ENCODE data around the gene CENPW.

The CENPW gene

DNA sequence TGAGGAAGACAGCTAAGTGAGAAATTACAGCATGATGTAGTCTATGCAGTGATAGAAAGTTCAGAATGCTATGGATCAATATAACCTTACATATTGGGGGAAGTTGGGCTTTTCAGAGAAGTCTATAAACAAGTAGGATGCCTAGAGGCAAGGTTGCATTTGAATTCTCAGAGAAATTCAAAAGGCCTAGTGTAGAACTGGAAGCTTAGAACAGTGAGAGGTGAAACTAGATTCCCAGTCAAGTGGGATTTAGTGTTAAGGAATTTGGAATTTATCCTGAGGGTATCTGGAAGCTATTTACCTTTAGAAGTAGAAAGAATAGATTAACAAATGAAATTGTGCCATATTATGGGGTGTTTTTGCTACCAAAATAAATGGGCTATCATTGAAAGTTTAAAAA lies 4.3 kb downstream of the CENPW start:
- TF ChIP-seq CTCF (IDR thresholded peaks at IDR 0.05; ENCODE audit: low read depth, low read length): no peak
- H3K4me3 ChIP-seq (ENCODE audit: low read depth, low read length): no peak overlapping the region

- H3K4me3 ChIP-seq (ENCODE audit: low read depth, low read length): no peak overlapping the region
- no peak for TF ChIP-seq CTCF (IDR thresholded peaks at IDR 0.05; ENCODE audit: low read depth, low read length)
These were observed 12.0 kb downstream of the CENPW start for GRCh38 chr6:126351960-126352359.

DNA sequence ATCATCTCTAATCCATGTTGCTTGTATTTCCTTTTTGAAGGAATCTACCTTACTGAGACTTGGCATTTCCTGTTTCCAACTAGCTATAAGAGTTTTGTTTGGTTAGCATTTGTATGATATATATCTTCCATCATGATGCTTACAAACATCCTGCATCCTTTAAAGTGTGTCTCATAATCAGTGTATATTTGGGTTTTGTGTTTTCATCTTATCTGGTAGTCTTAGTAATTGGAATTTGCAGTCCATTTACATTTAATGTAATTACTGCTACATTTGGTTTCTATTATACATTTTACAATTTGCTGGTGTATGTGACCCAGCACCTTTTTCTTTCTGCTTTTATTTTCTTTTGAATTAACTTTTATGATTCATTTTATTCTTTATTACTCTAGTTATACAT lies 12.6 kb downstream of the CENPW start:
- H3K4me3 ChIP-seq (ENCODE audit: low read depth, low read length): no peak overlapping the region
- no peak for TF ChIP-seq CTCF (IDR thresholded peaks at IDR 0.05; ENCODE audit: low read depth, low read length)

- no peak overlapping the region for H3K4me3 ChIP-seq (ENCODE audit: low read depth, low read length)
- no peak for TF ChIP-seq CTCF (IDR thresholded peaks at IDR 0.05; ENCODE audit: low read depth, low read length)
These were observed 16.6 kb downstream of the CENPW start for GRCh38 chr6:126356526-126356925.

GRCh38 chr6:126359936-126360537 lies 20.1 kb downstream of the CENPW start:
- no peak overlapping the region for H3K4me3 ChIP-seq (ENCODE audit: low read depth, low read length)

DNA sequence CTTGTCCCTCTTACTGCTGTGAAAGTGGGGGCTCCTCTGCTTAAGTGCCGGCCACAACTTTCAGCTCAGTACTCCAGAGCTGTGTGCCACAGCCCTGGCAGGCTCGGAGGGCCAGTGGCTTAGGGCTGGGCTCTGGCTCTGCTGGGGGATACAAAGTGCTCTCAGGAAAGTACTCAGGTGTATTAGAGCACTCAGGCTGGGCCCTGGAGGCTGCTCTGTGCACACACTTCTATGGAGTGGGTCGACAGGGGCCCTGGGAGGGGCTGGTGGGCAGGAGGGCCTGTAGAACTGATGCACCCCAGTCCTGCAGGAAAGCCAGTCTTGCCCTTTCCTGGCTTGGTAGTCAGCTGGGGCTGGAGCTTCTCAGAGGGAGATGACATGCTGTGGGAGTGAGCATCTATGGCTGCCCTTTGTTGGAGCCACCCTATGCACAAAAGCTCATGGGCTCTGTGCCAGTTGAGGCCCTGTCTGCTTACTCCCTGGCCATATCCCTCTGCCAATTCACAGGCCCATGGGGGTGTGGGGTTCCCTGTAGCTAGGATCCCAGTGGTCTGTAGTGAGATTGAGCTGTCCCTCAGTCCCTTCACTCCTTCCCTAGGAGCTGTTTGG lies 22.0 kb downstream of the CENPW start:
- no peak overlapping the region for H3K4me3 ChIP-seq (ENCODE audit: low read depth, low read length)
- TF ChIP-seq CTCF (IDR thresholded peaks at IDR 0.05; ENCODE audit: low read depth, low read length): no peak

More at GRCh38 chr6:126359936-126360537, 20.1 kb downstream of the CENPW start:
- TF ChIP-seq CTCF (IDR thresholded peaks at IDR 0.05; ENCODE audit: low read depth, low read length): no peak

DNA sequence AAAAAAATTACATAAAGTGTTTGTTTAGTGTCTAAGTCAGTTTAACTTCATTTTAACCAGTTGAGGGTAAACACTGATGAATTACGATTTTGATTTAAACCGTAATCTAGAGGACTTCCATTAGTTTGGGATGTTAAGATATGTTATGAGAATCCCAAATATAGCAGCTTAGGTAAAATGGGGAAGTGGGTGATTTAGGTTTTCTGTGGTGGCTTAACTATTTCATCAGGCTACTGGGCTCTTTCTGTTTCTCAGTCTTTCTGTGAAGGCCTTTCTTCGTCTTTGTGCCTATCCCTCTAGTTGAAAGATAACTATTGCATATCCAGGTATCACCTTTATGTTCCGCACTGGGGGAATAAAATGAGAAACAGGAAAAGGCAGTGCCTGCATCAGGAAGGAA lies 27.9 kb downstream of the CENPW start:
- no peak for TF ChIP-seq CTCF (IDR thresholded peaks at IDR 0.05; ENCODE audit: low read depth, low read length)
- no peak overlapping the region for H3K4me3 ChIP-seq (ENCODE audit: low read depth, low read length)
